Activated CD4-positive, CD25-positive, alpha-beta regulatory T cell treated with anti-CD3 and anti-CD28 coated beads, Interleukin-2, amount 50 U/mL, for 72 hours (primary cell): Measurements from ENCODE around the gene CKAP5.
A peak's percentile ranks its signal among the peaks of the same experiment; 100 is the strongest.
"Not testable (repeated sequence)": the region's sequence is repeated elsewhere in the genome, so short reads cannot be mapped to it uniquely, and the experiment has no call there.

ENCODE experiments used
- DNase-seq: peaks from one replicate; pipeline ENCODE4 v3.0.0; 2021

Gene CKAP5

DNA sequence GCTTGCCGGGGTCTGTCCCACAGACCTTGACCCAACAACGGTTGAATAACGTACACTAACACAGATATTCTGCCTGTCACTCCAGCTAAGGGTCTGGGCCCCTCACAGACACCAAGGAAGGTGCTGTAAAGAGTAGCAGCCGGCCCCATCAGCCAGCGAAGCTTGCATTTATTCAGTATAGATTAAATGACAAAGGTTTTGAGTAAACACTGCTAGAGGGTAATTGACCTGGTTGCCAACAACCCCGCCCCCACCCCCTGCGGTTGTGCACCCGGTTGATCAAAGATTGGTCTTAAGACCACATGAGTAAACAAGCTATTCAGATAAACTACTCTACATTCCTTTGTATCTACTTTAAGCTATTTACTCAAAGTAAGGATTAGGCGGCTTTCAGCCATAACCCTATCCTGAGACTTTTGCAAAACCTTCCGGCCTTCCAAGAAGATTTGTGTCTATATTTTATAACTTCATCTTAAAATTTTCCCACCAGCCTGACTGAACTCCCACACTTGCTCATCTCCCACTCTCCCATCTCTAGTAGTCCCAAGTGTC lies 4.8 kb upstream of the CKAP5 start:
- DNase-seq: no peak

DNA sequence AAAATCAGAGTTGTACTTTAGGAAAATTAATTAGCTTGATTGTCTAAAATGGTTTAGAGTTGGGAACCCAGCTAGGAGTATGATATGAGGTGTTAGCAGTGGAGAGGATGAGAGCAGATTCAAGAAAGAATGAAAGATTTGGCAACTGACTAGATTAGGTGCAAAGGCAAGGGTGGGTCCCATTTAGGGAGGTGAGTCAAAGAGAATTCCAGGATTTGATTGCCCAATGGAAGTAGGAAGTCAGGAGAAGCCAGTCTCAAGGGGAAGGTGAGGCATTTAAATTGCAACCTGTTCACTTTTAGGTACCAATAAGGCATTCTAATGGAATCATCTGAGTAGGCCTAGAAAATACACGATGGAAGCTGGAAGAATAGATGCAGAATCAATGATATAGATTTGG lies 3.6 kb upstream of the CKAP5 start:
- DNase-seq: no peak

DNA sequence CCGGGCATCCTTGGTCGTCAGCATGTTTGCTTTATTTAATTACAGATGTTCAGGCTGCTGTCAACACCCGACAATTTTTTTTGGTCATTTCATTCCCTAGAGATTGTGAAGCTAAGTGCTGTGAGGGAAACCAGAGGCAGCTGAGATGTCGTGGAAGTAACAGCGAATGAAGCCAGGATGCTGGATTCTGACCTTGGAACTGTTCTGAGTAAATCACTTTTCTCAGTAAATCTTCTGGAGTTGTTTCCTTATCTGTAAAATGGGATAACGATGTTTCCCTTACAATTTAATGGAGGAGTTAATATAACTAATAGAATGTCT lies 390 bp upstream of the CKAP5 start:
- no peak for DNase-seq

DNA sequence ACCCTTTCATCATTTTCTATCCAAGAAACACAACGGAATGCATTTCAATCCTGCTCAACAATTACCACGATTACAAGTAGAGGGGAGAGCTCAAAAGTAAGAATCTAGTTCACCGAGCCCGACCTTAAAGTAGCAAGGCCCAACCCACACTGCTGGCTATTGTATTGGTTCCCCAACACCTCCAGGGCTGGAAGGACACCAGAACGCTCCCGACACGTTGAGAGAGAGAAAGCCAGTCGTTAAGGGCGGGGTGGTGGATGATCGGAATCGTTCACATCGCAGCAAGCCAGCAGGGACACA lies 690 bp downstream of the CKAP5 start:
- DNase-seq: no peak

DNA sequence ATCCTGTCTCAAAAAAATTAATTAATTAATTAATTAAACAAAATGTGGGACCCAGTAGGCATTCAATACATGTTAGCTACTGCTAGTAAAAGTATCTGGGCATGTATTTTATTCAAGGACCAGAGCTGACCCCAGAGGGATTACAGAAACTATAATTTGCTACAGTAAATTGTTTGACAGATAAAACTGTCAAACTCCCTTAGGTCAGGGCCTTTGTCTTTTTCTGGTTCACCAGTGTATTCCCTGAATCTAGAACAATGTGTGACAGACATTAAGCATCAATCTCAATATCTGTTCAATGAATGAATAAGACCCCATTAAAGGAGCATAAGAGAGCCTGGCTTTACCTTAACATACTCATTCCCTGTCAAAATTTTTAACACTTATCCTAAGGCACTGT lies 6.0 kb downstream of the CKAP5 start:
- DNase-seq: no peak

DNA sequence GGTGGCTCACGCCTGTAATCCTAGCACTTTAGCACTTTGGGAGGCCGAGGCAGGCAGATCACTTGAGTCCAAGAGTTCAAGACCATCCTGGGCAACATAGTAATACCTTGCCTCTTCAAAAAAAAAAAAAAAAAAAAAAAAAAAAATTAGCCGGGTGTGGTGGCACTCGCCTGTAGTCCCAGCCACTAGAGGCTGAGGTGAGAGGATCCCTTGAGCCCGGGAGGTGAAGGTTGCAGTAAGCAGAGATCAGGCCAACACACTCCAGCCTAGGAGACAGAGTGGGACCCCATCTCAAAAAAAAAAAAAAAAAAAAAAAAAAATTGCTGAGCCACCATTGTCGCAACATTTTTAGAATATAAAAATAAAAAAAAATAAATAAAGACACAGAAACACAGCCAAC lies 7.6 kb downstream of the CKAP5 start:
- no peak for DNase-seq

DNA sequence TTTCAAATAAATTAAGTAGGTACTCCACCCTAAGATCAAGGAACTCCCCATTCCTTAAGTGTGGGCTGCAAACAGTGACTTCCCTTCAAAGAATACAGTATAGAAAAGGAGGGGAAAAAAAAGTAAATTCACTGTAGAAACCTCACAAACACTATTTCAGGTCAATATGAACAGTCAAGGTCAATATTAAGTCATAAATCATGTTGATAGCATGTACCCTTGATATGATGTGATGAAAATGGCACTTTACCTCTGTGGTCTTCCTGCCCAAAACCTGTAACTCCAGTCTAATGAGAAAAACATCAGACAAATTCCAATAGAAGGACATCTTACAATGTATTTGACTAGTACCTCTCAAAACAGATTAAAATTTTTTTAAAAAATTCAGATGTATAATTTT lies 8.2 kb downstream of the CKAP5 start:
- DNase-seq: no peak

DNA sequence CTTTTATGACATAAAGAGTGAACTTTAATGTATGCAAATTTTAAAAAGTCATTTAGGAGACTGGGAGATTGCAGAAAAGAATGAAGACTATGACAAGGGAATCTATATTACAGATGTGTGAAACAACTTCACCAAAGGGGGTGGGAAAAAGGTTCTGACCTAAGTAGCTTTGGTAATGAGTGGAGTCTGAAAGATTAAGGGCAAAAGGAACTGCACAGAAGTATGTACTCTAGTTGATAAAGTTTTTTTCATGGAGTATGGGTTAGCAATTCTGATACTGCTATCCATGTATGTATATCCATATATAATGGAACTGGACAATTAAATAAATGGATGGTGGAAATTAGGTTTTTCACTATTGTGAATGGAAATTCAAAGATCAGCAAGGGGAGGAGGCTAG lies 9.2 kb downstream of the CKAP5 start:
- no peak for DNase-seq

DNA sequence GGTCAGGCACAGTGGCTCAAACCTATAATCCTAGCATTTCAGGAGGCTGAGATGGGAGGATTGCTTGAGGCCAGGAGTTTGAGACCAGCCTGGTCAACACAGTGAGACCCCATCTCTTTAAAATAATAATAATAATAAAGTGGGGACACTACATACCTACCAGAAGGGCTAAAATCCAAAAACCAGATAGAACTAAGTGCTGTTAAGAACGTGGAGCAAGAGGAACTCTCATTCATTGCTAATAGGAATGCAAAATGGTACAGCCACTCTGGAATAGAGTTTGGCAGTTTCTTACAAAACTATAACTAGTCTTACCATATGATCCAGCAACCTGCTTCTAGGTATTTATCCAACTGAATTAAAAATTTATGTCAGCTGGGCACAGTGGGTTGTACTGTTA lies 9.6 kb downstream of the CKAP5 start:
- no peak for DNase-seq

DNA sequence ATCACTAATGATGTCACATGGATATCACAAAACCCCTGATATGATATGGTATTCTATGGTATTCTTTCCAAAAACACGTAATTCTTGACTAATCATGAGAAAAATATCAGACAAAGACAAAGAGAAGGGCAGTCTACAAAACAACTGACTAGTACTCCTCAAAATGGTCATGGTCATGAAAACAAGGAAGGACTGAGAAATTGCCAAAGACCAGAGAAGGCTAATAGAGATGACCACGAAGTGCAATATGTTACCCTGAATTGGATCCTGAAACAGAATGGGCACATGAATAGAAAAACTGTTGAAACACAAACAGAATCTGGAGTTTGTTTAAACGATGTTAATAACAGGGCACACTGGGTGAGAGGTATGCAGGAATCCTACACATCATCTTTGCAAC lies 10.2 kb downstream of the CKAP5 start:
- no peak for DNase-seq

DNA sequence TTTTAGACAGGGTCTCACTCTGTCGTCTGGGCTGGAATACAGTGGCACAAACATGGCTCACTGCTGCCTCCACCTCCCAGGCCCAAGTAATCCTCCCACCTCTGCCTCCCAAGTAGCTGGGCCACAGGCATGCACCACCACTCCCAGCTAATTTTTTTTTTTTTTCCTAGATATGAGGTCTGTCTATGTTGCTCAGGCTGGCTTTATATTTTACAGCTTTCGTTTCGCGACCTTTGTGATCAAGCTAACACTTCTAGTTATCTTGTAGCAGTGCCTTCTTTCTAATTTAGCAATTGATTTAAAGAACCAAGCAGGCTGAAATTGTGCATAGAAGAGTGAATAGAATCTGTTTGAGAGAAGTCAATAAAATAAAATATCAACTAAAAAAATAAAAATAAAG lies 11.3 kb downstream of the CKAP5 start:
- no peak for DNase-seq

DNA sequence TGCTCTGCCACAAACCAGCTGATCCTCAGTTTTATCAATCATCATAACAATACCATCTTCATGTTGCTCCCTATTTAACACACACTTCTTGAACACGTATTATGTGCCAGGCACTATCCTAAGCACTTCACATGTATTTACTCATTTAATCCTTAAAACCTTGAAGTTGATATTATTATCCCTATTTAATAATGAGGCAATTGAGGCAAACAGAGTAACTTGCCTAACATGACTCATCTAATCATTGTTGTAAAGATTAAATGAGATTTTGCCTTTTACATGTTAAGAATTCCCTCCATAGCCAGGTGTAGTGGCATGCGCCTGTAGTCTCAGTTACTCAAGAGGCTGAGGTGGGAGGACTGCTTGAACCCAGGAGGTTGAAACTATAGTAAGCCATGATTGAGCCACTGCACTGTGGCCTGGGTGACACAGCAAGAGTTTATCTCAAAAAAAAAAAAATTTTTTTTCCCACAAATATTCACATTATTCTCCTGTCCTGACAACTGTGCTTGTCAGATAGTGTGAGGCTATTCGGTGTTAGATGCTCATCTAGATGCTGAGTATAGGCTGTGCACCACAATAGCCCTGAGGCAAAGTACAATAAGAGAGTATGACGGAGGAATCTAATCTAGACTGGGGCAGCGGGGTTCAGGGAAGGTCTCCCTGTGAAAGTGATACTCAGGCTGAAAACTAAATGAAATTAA lies 13.4 kb downstream of the CKAP5 start:
- no peak for DNase-seq

DNA sequence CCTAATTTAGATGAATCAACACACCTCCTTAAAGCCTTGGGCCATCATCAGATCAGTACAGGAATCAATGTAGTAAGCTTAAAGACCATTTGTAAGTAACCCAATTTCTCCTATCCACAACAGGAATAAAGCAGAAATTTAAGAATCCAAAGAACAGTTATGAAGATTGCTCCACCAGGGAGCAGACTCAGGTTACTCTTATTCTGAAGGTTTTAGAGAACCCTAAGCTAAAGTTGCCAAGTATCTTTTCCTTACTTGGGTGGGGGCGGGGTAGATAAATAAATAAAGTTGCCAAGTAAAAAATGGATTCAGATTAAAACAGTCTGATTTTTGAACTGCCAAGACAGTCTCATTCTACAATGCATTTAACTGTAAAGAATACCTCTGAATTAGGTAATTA lies 18.1 kb downstream of the CKAP5 start:
- no peak for DNase-seq

DNA sequence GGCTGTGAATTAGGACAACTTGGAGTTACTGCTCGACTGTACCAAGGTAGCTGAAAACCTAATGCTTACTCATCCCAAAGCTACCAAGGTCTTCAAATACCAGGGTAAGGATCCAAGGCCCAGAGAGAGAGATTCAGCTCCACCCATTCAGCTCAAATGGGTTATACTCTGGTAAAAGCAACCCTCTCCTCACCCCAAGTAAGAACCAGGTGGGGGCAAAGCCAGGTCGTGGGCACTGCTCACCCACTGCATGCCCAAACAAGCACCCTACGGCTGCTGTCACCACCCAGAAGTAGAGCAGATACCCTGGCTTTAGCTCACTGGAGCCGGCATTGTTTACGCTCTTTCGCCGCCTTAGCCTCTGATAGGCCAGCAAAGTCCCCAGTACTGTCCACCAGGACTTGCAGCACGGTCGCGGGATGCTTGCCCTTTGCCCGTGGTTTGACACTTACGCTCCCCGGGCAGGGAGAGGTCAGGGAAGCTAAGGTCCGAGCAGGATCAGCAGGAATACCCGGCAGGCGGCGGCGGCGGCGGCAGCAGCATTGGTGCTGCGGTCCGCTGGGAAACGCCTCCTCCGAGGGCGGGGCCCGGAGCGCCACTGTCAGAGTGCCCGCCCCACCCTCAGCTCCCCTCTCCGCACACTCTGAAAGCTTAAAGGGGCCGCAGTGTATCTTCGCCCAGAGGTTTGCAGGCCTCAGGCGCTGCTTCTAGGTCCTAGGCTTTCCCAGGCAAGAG lies 19.6 kb downstream of the CKAP5 start:
- peak; percentile 73 for DNase-seq

DNA sequence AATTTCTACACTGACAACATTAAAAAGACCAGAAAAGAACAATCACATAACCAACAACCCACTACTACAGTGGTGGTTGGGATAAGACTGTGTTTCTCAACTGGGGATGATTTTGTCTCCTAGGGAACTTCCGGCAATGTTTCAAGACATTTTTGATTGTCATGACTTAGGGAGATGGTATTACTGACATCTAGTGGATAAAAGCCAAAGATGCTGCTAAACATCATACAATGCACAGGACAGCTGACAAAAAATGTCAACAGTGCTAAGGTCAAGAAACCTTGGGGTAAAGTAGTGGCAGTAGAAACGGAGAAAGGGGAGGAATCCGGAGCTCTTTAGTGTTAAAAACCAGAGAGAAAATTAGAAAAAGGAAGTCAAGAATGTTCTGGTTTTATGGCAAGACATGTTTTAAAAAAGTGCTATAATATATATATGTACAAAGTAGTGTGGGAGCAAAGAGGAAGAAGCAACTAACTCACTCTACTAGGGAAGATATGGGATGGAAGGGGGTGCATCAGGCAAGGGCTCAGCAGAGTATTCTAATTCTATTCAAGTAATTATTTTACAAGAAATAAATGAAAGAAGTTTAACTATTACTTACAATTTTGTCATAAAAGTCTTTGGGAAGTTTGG lies 37.2 kb downstream of the CKAP5 start:
- no peak for DNase-seq

DNA sequence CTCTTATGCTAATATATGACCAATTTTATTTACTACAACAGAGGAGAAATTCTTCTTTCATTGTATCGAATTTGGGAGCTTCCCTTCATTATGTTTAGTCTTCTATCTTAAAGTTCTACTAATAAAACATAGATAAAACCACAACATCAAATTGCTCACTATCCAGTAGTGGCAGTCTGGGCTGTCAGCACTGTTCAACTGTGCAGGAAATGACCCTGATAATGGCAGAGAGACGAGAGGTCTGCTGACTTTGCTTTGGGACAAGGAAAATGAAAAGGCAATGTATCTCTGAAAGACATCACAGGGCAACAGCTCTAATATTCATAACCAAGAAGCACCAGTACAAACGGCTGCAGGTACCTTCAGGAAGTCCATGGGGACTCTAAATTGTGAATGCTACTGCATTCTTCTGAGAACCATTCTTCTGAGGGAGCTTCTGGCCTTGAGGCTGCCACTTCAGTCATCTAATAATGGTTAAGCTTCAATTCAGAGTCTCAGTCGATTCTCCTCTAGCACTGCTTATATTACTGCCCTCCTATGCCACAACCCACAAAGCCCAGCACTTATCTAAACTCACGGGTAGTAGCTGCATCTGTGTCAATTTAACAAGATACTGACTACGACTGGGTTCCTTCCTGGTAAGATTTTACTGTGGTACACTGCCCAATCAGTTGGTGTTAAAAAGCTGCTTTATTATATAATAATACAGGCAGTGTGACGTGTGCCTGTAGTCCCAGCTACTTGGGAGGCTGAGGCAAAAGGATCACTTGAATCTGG lies 44.2 kb downstream of the CKAP5 start:
- no peak for DNase-seq

DNA sequence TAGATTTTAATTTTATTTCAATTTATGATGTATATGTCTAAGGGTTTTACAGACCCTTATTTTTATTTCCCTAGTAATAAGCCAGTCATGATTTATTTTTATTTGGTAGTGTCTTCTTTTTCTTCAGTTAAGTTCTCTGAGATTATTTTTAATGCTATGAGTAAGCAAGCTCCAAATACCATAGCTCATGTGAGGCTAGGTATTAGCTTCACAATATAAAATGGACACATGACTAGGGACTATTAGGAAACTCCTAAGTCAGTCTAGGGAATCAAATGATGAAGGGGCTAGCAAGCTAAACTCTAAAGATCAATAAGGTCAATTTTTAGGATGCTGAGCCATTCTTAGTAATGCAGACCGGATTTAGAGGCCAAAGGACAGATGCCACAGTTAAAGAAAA lies 45.9 kb downstream of the CKAP5 start:
- DNase-seq: no peak

DNA sequence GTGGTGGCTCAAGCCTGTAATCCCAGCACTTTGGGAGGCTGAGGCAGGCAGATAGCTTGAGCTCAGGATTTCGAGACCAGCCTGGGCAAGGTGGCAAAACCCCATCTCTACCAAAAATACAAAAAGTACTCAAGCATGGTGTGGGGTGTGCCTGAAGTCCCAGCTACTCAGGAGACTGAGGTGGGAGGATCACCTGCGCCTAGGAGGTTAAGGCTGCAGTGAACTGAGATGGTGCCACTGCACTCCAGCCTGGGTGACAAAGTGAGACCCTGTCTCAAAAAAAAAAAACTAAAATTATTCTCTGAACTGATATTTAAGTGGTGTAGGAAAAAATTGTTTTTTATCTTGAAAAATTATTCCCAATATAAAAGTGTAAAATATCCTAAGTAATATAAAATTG lies 46.4 kb downstream of the CKAP5 start:
- not testable (repeated sequence) for DNase-seq

DNA sequence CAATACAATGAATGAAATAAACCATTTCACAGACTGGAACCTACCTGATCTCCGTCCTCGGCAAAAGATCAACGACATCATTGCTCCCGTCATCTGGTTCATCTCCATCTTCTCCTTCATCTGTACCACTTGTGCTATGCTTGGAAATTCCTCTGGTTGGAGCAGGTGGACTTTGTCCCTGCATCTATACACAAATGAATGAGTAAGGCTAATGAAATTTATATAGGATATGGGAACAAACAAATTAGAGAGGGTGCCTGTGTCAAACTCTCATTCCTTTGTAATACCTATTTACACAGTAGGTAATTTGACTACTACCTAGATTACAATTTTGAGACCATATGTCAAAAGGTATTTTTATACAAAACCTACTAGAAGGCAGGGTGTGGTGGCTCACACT lies 67.7 kb downstream of the CKAP5 start:
- DNase-seq: no peak

DNA sequence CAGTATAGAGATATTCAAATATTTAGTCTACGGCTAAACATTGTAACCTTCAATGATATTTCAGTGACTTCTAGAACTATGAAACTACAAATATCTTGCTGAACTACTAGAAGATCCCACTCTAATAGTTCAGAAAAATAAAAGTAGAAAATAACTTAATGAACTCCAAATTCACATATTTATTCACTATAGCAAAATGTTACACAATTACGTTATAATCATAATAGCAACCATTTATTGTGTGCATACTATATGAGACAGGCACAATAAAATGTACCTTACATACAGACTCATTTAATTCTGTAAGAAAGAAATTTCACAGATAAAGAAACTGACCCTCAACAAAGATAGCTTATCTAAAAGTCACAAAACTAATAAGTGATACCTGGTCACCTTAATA lies 69.2 kb downstream of the CKAP5 start:
- no peak for DNase-seq

DNA sequence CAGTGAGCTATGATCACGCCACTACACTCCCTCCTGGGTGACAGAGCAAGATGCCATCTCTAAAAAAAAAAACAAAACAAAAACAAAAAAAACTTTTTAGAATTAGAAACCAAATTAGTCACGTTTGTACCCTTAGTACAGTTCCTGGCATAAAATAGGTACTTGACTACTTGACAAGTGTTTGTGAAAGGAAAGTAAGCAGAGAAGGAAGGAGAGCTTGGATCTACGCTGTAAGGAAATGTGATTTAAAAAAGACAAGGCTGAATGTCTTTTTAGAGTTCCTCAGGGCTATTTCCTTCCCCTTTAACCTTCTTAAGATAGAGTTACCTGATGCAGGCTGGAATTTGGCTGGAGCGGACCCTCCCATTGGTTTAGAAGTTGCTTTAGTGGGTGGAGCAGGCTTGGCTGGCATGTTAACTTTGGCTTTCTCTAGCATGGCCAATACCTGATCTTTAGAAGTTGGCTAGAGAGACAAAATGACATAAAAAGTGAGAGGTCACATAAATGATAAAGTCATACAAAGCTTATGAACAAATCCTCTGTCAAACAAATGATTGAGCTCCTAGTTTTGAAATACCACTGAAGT lies 76.4 kb downstream of the CKAP5 start:
- no peak for DNase-seq

DNA sequence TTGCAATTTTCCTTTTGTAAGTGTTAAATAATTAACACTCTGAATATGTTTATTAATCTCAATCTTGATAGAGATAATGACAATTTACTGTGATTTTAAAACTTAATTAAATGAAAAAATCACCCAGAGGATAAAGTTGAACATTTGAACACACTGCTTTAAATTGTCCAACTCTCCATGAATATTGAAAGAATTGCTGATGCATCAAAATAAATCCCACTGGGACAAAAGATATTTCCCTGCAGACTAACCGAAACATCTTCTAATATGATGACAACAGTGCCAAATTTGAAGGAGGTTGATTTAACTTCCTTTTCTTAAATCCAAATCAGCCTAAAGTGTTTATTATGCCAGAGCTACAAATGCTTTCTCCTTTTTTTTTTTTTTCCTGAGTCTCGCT lies 79.4 kb downstream of the CKAP5 start:
- no peak for DNase-seq

DNA sequence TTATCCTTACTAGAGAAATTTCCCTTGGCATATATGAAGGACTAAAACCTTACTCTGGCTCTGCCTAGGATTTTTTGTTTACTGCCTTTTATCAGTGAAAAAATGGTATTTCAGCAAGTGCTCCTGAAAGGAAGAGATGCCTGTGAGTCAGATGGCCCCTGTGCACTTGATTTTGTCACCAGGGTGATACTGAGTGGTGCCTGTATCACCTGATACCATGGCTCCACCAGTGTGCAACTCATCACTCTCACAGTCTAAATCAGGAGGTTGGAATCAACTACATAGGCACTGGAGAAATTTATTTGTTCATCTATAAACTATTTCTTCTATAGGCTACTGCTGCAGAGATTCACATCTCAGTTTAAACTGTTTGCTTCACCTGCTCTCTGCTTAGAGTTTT lies 83.8 kb downstream of the CKAP5 start:
- DNase-seq: no peak
